HL-60 (cell line): ENCODE measurements around the gene GRID1.

Source experiments
- DNase-seq, 2 experiments: peaks; one replicate each; pipeline ENCODE4 v3.0.0-alpha.2; 2010 to 2020; ENCODE audit warnings: low read depth in 1 of 2, low spot score in 1 of 2
- H3K27ac ChIP-seq: fragments of 250-450 bp; sonication (Bioruptor Pico); replicated peaks from 2 replicates; pipeline ENCODE4 v1.5.1; 2020; ENCODE audit warnings: mild to moderate bottlenecking, moderate library complexity
- H3K27me3 ChIP-seq: fragments of 250-450 bp; sonication (Bioruptor Pico); 2 replicates; pipeline ENCODE4 v1.5.1; 2021; ENCODE audit warnings: mild to moderate bottlenecking, moderate library complexity; ENCODE audit not compliant: insufficient read depth, poor library complexity, severe bottlenecking
- H3K4me3 ChIP-seq: replicated peaks from 2 replicates; pipeline ENCODE4 v1.5.1; 2011; ENCODE audit warnings: mild to moderate bottlenecking, control low read depth, low read length; ENCODE audit not compliant: insufficient read depth
- CTCF ChIP-seq: IDR thresholded peaks from one replicate; pipeline ENCODE4 v1.5.1; 2011; ENCODE audit warnings: low read length, control low read depth, inconsistent platforms; ENCODE audit not compliant: insufficient read depth
- GABPA ChIP-seq: IDR thresholded peaks from 2 replicates; pipeline ENCODE4 v1.6.1; 2012; ENCODE audit warnings: low read depth
- POLR2AphosphoS5 ChIP-seq: IDR thresholded peaks from 2 replicates; pipeline ENCODE4 v1.6.1; 2012; ENCODE audit warnings: low read depth
- REST ChIP-seq: IDR thresholded peaks from 2 replicates; pipeline ENCODE4 v1.6.1; 2012; ENCODE audit warnings: low read depth; ENCODE audit not compliant: insufficient replicate concordance
- SPI1 ChIP-seq: IDR thresholded peaks from 2 replicates; pipeline ENCODE4 v1.6.1; 2012; ENCODE audit warnings: low read depth, mild to moderate bottlenecking, borderline replicate concordance

The GRID1 gene

GRCh38 chr10:85919491-85920021 lies 447.0 kb downstream of the GRID1 start:
- Histone ChIP-seq H3K27me3 (no peaks in the 10 kb centered on the region), H3K27ac (no peak overlapping the region), H3K4me3 (no peak overlapping the region)
- no peak for DNase-seq
- TF ChIP-seq SPI1 = no peak
- TF ChIP-seq GABPA = no peak
- no peak for TF ChIP-seq CTCF
- no peak for TF ChIP-seq REST
- no peak for TF ChIP-seq POLR2AphosphoS5

- Histone ChIP-seq H3K4me3 (no peak overlapping the region), H3K27ac (no peak overlapping the region), H3K27me3 (no peaks in the 10 kb centered on the region)
- TF ChIP-seq POLR2AphosphoS5 (no peak), REST (no peak), CTCF (no peak), SPI1 (no peak), GABPA (no peak)
- no peak for DNase-seq
These were observed 448.2 kb downstream of the GRID1 start for GRCh38 chr10:85918371-85918770.

- Histone ChIP-seq H3K27ac (no peak overlapping the region), H3K4me3 (no peak overlapping the region), H3K27me3 (no peaks in the 10 kb centered on the region)
- no peak for TF ChIP-seq POLR2AphosphoS5
- no peak for TF ChIP-seq GABPA
- no peak for TF ChIP-seq REST
- no peak for TF ChIP-seq SPI1
- TF ChIP-seq CTCF = no peak
- no peak for DNase-seq
These were observed 449.0 kb downstream of the GRID1 start for GRCh38 chr10:85917601-85918000.
